Bone marrow (tissue), 2 donors: ENCODE results near the gene ANKRD16.
A peak's percentile ranks its signal among the peaks of the same experiment; 100 is the strongest.
"Not testable (repeated sequence)": the region's sequence is repeated elsewhere in the genome, so short reads cannot be mapped to it uniquely, and the experiment has no call there.

Experiments used
- DNase-seq, 2 donors: peaks; one replicate each; lab custom pipeline; 2025; lab: John Stamatoyannopoulos, UW

The ANKRD16 gene

DNA sequence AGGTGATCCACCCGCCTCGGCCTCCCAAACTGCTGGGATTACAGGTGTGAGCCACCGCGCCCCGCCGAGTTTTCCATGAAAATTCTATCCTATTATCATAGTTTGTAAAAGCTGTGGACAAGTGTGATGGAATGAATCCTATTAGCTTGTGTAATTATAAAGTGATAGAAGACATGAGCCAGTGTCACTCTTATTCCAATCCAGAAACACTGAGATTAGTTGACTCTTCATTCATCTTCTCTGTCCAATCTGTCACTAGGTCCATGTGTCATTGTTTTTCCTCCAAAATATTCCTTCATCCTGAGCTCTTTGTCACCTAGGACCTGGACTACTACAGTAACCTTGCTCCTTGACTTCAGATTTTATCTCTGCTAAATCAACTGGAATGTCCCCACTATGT, 13.9 kb upstream of the ANKRD16 start:
- no peak for DNase-seq

- no peak for DNase-seq
These were observed 13.0 kb upstream of the ANKRD16 start for GRCh38 chr10:5902511-5903274.

GRCh38 chr10:5900247-5900646, 10.6 kb upstream of the ANKRD16 start:
- no peak for DNase-seq

DNA sequence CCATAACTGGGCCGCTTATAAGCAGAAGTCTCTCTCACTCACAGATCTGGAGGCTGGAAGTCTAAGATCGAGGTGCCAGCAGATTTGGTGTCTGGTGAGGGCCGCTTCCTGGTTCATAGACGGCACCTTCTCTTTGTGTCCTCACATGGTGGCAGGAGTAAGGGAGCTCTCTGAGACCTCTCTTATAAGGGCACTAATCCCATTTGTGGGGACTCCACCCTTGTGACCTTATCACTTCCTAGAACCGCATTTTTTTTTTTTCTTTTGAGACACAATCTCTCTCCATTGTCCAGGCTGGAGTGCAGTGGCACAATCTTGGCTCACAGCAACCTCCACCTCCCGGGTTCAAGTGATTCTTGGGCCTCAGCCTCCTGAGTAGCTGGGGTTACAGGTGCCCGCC, 8.5 kb upstream of the ANKRD16 start:
- no peak for DNase-seq

DNA sequence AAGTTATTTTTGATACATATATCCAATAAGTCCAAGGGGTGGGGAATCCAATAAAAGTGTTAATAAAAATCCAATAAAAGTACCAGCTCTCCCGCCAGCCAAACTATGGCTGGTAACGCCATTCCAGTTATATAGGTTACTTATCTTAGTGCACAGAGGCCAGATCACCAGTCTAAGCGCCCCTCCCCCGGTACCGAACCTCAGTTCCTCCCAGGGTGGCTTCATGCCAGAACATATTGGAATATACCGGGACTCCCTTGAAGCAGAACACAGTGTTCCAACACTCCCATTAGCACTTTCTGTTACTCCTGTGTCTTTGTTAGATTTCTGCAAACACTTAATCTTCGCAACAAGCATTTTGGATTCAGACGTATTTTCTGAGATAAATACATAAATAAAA, 7.8 kb upstream of the ANKRD16 start:
- DNase-seq, result no peak

DNA sequence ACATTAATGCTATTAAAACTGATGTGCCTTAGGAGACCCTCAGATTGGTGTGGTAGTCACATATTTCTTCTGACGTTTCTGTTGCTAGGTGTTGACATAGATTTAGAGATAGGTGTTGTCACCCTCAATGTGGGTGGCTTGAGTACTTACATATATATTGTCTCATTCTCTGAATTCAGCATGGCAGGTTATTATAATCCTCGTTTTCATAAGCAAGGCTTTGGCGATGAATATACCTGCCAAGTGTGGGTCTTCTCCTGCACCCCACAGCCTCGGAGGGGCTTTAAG, 7.3 kb upstream of the ANKRD16 start:
- DNase-seq, result no peak

DNA sequence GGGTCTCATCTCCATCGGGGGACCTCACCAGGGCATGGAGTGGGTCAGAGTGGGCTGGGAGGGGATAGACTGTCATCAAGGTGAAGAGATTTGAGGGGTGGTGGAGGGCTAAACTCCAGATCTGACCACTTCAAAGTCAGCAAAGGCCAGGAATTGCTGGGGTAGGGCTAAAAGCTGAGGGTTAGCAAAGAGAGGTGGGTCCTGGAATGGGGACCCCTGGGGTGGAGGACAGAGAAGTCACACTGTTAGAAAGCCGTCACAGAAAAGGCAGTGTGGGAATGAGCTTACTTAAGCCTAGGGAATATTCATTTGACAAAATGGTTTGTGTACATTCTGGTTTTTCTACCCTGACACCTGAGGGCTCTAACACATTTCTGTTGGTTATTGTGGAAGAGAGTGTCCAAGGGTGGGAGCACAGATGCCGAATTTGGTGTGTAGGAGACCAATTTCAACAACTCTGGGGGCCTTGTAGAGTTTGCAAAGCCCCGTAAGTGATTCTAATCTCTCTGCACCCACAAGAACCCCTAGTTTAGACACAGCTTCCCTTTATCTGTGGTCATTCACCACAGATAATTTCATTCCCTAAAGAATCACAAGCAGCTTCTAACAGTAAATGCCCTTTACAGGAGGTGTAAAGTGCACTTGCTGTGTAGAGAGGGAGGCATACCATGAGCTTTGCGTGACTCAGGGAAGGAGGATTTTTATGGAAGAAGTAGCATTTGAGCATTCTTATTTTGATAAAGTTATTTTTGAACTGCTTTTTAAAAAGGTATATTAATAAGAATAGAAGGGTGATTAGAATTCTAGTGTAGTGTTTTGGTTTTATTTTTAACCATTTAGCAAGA, 6.7 kb upstream of the ANKRD16 start:
- DNase-seq, result no peak

DNA sequence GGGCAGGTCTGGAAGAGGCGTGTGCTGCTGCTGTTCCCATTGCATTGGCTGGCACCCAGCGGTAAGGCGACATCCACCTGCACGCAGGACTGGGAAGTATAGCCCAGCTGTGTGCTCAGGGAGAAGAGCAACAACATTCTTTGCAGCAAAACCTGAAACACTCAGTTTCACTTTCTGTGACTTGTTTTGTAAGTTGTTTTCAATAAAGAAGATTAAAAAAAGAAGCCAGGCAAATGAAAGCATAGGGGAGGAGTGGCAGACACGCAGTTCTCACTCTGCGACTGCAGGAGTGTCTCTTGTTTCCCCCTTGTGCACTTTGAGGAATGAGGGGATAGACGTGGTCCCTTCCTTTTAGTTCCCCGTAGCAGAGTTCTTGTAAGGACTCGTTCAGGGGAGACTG, 6.1 kb upstream of the ANKRD16 start:
- peak in 1 of 2 donors; percentile 21 for DNase-seq

GRCh38 chr10:5895365-5895764, 5.7 kb upstream of the ANKRD16 start:
- DNase-seq, result no peak

- DNase-seq, result no peak
These were observed 5.2 kb upstream of the ANKRD16 start for GRCh38 chr10:5894873-5895272.

DNA sequence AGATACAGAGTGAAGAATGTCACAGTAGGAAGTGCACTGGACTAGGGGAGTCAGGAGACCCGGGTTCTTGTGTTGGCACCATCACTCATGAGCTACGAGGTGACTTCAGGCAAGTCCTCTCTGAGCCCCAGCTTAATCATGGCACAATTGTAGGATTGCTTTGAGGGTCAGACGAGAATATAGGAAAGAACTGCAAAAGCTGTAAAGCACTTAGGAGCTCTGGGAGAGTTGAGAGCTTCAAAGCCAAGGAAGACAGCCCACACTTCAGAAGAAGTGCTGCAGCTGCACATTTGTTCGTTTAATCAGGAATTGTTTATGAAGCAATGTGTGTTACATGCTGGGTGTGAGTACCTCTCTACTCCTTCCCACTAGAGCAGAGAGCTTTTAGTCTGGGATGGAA, 4.7 kb upstream of the ANKRD16 start:
- no peak for DNase-seq

- no peak for DNase-seq
These were observed 3.6 kb upstream of the ANKRD16 start for GRCh38 chr10:5893321-5893720.

DNA sequence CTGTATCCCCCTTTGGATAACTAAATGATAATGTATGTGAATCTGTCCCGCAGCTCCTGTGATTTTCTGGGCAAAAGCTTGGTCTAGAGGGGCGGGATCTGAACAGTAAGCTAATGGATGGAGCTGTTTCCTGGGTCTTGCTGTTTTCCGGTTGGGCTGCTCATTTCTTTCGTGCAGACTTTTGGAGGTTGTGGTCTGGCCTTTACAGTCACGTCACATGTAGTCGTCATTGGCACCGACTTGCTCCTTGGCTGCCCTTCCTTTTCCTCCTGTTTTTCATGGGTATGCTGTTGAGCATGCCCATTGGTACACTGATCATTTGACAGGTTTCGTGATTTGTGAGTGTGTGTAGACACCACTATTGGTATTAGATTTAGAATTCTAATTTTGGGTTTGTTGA, 2.3 kb upstream of the ANKRD16 start:
- DNase-seq, result no peak

- no peak for DNase-seq
These were observed 1.3 kb upstream of the ANKRD16 start for GRCh38 chr10:5891009-5891408.

DNA sequence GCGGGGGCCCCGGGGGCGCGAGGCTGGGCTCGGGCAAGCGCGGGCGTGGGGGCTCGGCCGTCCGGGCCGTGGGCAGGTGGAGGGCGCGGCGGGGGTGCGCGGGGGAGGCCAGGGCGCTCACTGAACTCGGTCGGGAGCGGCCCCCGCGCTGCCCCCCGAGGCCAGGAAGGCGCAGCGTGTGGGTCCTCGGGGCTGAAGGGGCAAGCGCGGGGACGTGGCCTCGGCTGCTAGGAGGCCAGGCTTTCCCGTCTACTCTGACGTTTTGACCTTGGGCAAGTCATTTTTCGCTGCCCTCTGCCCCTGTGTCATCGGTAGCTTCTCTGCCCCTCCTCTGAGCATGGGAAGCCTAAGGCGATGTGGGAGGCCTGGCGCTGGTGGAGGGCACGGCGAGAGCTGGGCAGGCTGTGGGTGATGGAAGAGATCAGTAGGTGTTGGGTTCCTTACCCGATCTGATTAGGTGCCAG, 791 bp upstream of the ANKRD16 start:
- DNase-seq, result peak in 1 of 2 donors; percentile 51

GRCh38 chr10:5888843-5889623, 660 bp downstream of the ANKRD16 start:
- DNase-seq, result peak in 1 of 2 donors; percentile 44

- no peak for DNase-seq
These were observed 1.3 kb downstream of the ANKRD16 start for GRCh38 chr10:5888351-5888750.

DNA sequence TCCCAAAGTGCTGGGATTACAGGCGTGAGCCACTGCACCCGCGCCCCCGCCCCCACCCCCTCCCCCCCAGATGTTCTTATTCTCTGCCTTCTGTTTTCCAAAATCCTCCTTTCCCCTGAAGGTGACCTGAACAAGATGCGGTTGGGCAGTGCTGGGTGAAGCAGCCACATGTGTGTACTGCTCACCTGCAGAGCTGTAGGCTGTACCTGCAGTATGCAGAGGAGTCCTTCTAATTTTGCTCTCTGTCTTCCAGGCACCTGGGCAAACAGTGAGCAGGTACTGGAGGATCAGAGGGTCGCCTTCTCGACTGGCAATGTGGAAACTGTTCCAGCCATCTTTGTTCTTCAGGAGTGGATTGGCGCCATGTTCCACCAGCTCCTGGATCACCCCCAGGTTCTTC, 2.1 kb downstream of the ANKRD16 start:
- DNase-seq, result no peak

GRCh38 chr10:5887029-5887428, 2.7 kb downstream of the ANKRD16 start:
- DNase-seq, result no peak

DNA sequence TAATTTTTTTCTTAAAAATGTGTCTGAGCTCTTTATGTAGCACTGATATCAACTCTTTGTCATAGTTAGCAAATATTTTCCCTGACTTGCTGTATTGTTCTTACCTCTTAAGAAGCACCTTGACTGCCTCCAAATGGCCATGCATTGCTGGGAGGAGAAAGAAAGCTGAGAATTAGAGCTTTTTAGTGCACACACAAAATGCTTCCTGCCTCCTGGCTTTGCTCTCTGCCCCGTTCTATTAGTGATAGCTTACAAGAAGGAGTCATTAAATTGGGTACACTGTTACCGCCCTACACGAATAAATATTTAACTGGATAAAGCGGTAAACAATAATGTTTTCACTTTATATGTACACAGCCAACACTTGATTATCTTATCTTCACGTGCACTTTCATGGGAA, 4.1 kb downstream of the ANKRD16 start:
- no peak for DNase-seq

GRCh38 chr10:5882961-5883360, 6.7 kb downstream of the ANKRD16 start:
- DNase-seq, result no peak

DNA sequence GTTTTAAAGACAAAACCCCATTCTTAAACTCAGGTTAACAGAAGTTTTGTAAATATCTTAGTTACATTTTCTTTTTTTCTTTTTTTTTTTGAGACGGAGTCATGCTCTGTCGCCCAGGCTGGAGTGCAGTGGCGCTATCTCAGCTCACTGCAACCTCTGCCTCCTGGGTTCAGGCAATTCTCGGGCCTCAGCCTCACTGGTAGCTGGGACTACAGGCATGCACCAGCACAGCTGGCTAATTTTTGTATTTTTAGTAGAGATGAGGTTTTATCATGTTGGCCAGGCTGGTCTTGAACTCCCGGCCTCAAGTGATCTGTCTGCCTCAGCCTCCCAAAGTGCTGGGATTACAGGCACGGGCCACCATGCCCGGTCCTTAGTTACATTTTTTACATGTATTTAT, 12.7 kb downstream of the ANKRD16 start:
- DNase-seq, result not testable (repeated sequence)
